Measurements from ENCODE around the gene SYT1. TPM values are rescaled to one million over a fixed set of nuclear protein-coding genes. Genes with fewer than 3 reads are reported as not detected.

SYT1 gene
- total and polyA plus RNA-seq, 2 experiments from 2014 or later, result 48.7 to 51.7 TPM

DNA sequence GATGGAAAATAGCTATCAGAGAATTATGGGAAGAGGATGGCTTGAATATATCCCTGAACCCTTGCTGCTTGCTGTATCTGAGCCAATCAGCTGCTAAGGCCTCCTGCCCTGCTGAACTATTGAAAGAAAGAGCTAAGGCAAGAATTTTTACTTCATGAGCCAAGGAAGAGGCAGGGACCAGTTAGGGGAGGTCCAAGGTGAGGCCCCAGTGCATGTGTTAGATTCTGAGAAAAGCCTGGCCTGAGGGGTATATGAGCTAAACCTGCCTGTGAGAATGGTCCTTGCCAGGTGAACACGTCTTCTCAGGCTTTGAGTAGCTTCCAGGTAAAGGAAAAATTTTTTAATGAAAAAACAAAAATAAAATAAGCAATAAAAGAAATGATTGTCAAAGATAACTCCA lies 218.0 kb downstream of the SYT1 start:
- Mint-ChIP-seq H3K9me3 (no peaks in the 10 kb centered on the region), H3K4me3 (no peak overlapping the region), H3K27ac (peak overlapping the region; percentile 94), H3K36me3 (ENCODE audit: low read depth) (no peaks in the 10 kb centered on the region), H3K27me3 (ENCODE audit: insufficient read depth, low read depth, poor library complexity) (no peaks in the 10 kb centered on the region), H3K4me1 (peaks cover 33% of the 10 kb centered on the region)
- no peak for TF ChIP-seq EZH2phosphoT487 (IDR thresholded peaks at IDR 0.05; ENCODE audit: unreplicated experiment)
- TF ChIP-seq NANOG (IDR thresholded peaks at IDR 0.05; ENCODE audit: borderline replicate concordance), result no peak
- TF ChIP-seq, protein P1, sequence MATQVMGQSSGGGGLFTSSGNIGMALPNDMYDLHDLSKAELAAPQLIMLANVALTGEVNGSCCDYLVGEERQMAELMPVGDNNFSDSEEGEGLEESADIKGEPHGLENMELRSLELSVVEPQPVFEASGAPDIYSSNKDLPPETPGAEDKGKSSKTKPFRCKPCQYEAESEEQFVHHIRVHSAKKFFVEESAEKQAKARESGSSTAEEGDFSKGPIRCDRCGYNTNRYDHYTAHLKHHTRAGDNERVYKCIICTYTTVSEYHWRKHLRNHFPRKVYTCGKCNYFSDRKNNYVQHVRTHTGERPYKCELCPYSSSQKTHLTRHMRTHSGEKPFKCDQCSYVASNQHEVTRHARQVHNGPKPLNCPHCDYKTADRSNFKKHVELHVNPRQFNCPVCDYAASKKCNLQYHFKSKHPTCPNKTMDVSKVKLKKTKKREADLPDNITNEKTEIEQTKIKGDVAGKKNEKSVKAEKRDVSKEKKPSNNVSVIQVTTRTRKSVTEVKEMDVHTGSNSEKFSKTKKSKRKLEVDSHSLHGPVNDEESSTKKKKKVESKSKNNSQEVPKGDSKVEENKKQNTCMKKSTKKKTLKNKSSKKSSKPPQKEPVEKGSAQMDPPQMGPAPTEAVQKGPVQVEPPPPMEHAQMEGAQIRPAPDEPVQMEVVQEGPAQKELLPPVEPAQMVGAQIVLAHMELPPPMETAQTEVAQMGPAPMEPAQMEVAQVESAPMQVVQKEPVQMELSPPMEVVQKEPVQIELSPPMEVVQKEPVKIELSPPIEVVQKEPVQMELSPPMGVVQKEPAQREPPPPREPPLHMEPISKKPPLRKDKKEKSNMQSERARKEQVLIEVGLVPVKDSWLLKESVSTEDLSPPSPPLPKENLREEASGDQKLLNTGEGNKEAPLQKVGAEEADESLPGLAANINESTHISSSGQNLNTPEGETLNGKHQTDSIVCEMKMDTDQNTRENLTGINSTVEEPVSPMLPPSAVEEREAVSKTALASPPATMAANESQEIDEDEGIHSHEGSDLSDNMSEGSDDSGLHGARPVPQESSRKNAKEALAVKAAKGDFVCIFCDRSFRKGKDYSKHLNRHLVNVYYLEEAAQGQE (IDR thresholded peaks at IDR 0.05; ENCODE audit: unreplicated experiment), result no peak
- TF ChIP-seq ZNF331 (CRISPR knock-in tag; IDR thresholded peaks at IDR 0.05; ENCODE audit: low read depth), result no peak
- TF ChIP-seq, protein P2, sequence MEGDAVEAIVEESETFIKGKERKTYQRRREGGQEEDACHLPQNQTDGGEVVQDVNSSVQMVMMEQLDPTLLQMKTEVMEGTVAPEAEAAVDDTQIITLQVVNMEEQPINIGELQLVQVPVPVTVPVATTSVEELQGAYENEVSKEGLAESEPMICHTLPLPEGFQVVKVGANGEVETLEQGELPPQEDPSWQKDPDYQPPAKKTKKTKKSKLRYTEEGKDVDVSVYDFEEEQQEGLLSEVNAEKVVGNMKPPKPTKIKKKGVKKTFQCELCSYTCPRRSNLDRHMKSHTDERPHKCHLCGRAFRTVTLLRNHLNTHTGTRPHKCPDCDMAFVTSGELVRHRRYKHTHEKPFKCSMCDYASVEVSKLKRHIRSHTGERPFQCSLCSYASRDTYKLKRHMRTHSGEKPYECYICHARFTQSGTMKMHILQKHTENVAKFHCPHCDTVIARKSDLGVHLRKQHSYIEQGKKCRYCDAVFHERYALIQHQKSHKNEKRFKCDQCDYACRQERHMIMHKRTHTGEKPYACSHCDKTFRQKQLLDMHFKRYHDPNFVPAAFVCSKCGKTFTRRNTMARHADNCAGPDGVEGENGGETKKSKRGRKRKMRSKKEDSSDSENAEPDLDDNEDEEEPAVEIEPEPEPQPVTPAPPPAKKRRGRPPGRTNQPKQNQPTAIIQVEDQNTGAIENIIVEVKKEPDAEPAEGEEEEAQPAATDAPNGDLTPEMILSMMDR (conservative IDR thresholded peaks at IDR 0.05; ENCODE audit: low read depth in 2 of 2), result no peak
- no peak for TF ChIP-seq ZNF462 (CRISPR knock-in tag; IDR thresholded peaks at IDR 0.05)
- no peak for TF ChIP-seq POLR2AphosphoS5 (IDR thresholded peaks at IDR 0.05; ENCODE audit: low read depth)
- no peak for TF ChIP-seq STAT1 (IDR thresholded peaks at IDR 0.05; ENCODE audit: unreplicated experiment)
- TF ChIP-seq JUNB (IDR thresholded peaks at IDR 0.05; ENCODE audit: unreplicated experiment), result no peak
- TF ChIP-seq, protein P3, sequence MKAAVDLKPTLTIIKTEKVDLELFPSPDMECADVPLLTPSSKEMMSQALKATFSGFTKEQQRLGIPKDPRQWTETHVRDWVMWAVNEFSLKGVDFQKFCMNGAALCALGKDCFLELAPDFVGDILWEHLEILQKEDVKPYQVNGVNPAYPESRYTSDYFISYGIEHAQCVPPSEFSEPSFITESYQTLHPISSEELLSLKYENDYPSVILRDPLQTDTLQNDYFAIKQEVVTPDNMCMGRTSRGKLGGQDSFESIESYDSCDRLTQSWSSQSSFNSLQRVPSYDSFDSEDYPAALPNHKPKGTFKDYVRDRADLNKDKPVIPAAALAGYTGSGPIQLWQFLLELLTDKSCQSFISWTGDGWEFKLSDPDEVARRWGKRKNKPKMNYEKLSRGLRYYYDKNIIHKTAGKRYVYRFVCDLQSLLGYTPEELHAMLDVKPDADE (IDR thresholded peaks at IDR 0.05), result no peak
- TF ChIP-seq EZH2 (IDR thresholded peaks at IDR 0.05; ENCODE audit: low read depth, unreplicated experiment), result no peak
- TF ChIP-seq ZNF114 (CRISPR knock-in tag; IDR thresholded peaks at IDR 0.05), result no peak
- TF ChIP-seq CREB1 (CRISPR knock-in tag; IDR thresholded peaks at IDR 0.05; ENCODE audit: low read depth), result no peak
- peak; percentile 74 for ATAC-seq
- Histone ChIP-seq H3K27me3 (ENCODE audit: insufficient read depth) (no peaks in the 10 kb centered on the region), H3K36me3 (ENCODE audit: insufficient read depth) (no peaks in the 10 kb centered on the region), H3K79me2 (replicated peaks; ENCODE audit: insufficient read depth) (0 out of 2 replicates have a peak, but pooled peaks cover 5% of the 10 kb centered on the region), H4K20me1 (replicated peaks; ENCODE audit: insufficient read depth) (no peaks in the 10 kb centered on the region), H3K4me3 (no peak overlapping the region), H3K4me2 (no peak overlapping the region; the same call in 1 of the 2 replicates), H2AFZ (no peak overlapping the region), H3K27ac (ENCODE audit: low read depth) (peak overlapping the region; percentile 42; the same call in 1 of the 2 replicates), H3K4me1 (ENCODE audit: insufficient read depth) (peaks cover 43% of the 10 kb centered on the region), H3K9me2 (ENCODE audit: insufficient read depth) (no peaks in the 10 kb centered on the region), H3F3A (replicated peaks; ENCODE audit: low read depth) (no peaks in the 10 kb centered on the region)
- peak; percentile 40 for DNase-seq (ENCODE audit: low spot score)
